HepG2 (cell line): ENCODE results near the gene NTMT1. TPM values are rescaled to one million over a fixed set of nuclear protein-coding genes. Genes with fewer than 3 reads are reported as not detected.
A peak's percentile ranks its signal among the peaks of the same experiment; 100 is the strongest.

ENCODE experiments used
- ATAC-seq: fragments of 200-7000 bp; cut with Tn5 transposase; 3 replicates; pipeline ENCODE4 v1.9.1; 2020; ENCODE audit warnings: mild to moderate bottlenecking, moderate library complexity
- BruUV-seq: library from RNA; stranded (reverse); fragments of 400-500 nt; replicated peaks from 2 replicates; lab custom pipeline; 2021; lab: Mats Ljungman, UMichigan
- CTCF ChIA-PET: fragments of 300-600 bp; formaldehyde crosslinking; extraction: SDS; loops from one replicate; lab custom pipeline; 2021; ENCODE audit warnings: low total read pairs, inconsistent platforms, low intra/inter-chr PET ratio; lab: Yijun Ruan, JAX
- POLR2A ChIA-PET: fragments of 350-600 bp; sonication (Branson Sonifier 250); formaldehyde crosslinking; loops from one replicate; lab custom pipeline; 2020; ENCODE audit warnings: antibody characterized with exemption, inconsistent platforms; lab: Yijun Ruan, JAX
- DNase-seq: peaks from one replicate; pipeline ENCODE4 v3.0.0-alpha.2; 2015; ENCODE audit warnings: low spot score
- FAIRE-seq: peaks from 3 replicates; lab custom pipeline; 2011; peaks lifted over from hg19 to GRCh38; lab: Jason Lieb, UNC
- H2AFZ ChIP-seq: one replicate; pipeline ENCODE4 v1.6.1; 2011; ENCODE audit warnings: low read length, inconsistent platforms
- H3K27ac ChIP-seq: fragments of 300-600 bp; 3 replicates; pipeline ENCODE4 v1.8.0; 2011; ENCODE audit warnings: mixed run types, mild to moderate bottlenecking, mixed read lengths, low read length, inconsistent platforms; ENCODE audit not compliant: insufficient read depth; ENCODE audit errors: extremely low read length
- H3K27me3 ChIP-seq, 2 experiments: fragments of 200-600 bp in 1 of 2; 2 replicates in 1 of 2; 3 replicates in 1 of 2; pipeline versions ENCODE4 v1.6.0 to v1.8.0; 2011; ENCODE audit warnings: low read length in 2 of 2, mild to moderate bottlenecking in 2 of 2, moderate library complexity in 2 of 2, inconsistent platforms in 1 of 2; ENCODE audit not compliant: insufficient read depth in 2 of 2, control insufficient read depth in 1 of 2
- H3K36me3 ChIP-seq, 2 experiments: fragments of 200-600 bp in 1 of 2; replicated peaks in 1 of 2; 2 replicates in 1 of 2; 3 replicates in 1 of 2; pipeline versions ENCODE4 v1.5.1 to v1.8.0; 2011; ENCODE audit warnings: low read length in 2 of 2, inconsistent platforms in 1 of 2; ENCODE audit not compliant: insufficient read depth in 2 of 2, control insufficient read depth in 1 of 2
- H3K4me1 ChIP-seq: 2 replicates; pipeline ENCODE4 v1.5.1; 2012; ENCODE audit warnings: low read length, inconsistent platforms; ENCODE audit not compliant: insufficient read depth
- H3K4me2 ChIP-seq: 2 replicates; pipeline ENCODE4 v1.6.0; 2011; ENCODE audit warnings: low read depth, low read length, inconsistent platforms
- H3K4me3 ChIP-seq, 3 experiments: fragments of 200-600 bp in 1 of 3; sonication (generic), shearing (Covaris generic) in 1 of 3; replicated peaks in 1 of 3; 2 replicates each; pipeline ENCODE4 v1.5.1; 2011 to 2016; ENCODE audit warnings: low read length in 3 of 3, inconsistent platforms in 2 of 3, low read depth in 2 of 3, mild to moderate bottlenecking in 2 of 3, control low read depth in 1 of 3, mixed read lengths in 1 of 3; ENCODE audit not compliant: insufficient read depth in 1 of 3
- H3K79me2 ChIP-seq: one replicate; pipeline ENCODE4 v1.6.1; 2011; ENCODE audit warnings: low read length, inconsistent platforms; ENCODE audit not compliant: insufficient read depth
- H3K9ac ChIP-seq: 2 replicates; pipeline ENCODE4 v1.6.0; 2011; ENCODE audit warnings: mild to moderate bottlenecking, low read depth, low read length, inconsistent platforms; ENCODE audit not compliant: insufficient read depth
- H3K9me3 ChIP-seq: 2 replicates; pipeline ENCODE4 v1.5.1; 2012; ENCODE audit warnings: mild to moderate bottlenecking, low read length
- H4K20me1 ChIP-seq: 2 replicates; pipeline ENCODE4 v1.6.0; 2011; ENCODE audit warnings: inconsistent platforms, mild to moderate bottlenecking, low read length, moderate library complexity; ENCODE audit not compliant: insufficient read depth
- AGO2 ChIP-seq: fragments of 200-400 bp; formaldehyde crosslinking; optimal IDR thresholded peaks from 2 replicates; pipeline ENCODE3; 2017; ENCODE audit warnings: mild to moderate bottlenecking, low read depth, low read length, moderate library complexity
- ATF2 ChIP-seq: sonication (generic); formaldehyde crosslinking; IDR thresholded peaks from 2 replicates; pipeline ENCODE4 v1.4.0; 2020; ENCODE audit warnings: missing genetic modification reagents
- GLMP ChIP-seq: sonication (generic); formaldehyde crosslinking; IDR thresholded peaks from 2 replicates; pipeline ENCODE4 v1.9.0; 2021; ENCODE audit warnings: missing genetic modification reagents, mild to moderate bottlenecking, borderline replicate concordance
- HMG20A ChIP-seq: IDR thresholded peaks from 2 replicates; pipeline ENCODE4 v1.6.1; 2016; ENCODE audit warnings: borderline replicate concordance
- ZBTB4 ChIP-seq: sonication (generic); formaldehyde crosslinking; IDR thresholded peaks from 2 replicates; pipeline ENCODE4 v1.4.0; 2020; ENCODE audit warnings: missing genetic modification reagents, mild to moderate bottlenecking, borderline replicate concordance
- ZNF597 ChIP-seq: sonication (generic); formaldehyde crosslinking; IDR thresholded peaks from 2 replicates; pipeline ENCODE4 v1.5.0; 2020; ENCODE audit warnings: missing genetic modification reagents
- ZSCAN9 ChIP-seq: IDR thresholded peaks from 2 replicates; pipeline ENCODE4 v1.6.1; 2016; ENCODE audit warnings: borderline replicate concordance
- WGBS: methylation state at CpG from one replicate; pipeline ENCODE4 v1.1.6; 2017; ENCODE audit warnings: low lambda C conversion rate; 5-methylcytosine and 5-hydroxymethylcytosine counted together
- in situ Hi-C: cut with HindIII; loops from 2 replicates; pipeline ENCODE4 v1.10.0; 2017; ENCODE audit warnings: low pct_unique_long_range_greater_than_20kb; ENCODE audit not compliant: extremely low pct_ligation_motif_present
- intact Hi-C: fragments of 100-400 bp; cut with micrococcal nuclease; formaldehyde crosslinking; loops from one replicate; pipeline ENCODE4 v1.10.0; 2022; ENCODE audit not compliant: unreplicated experiment
- polyA plus RNA-seq, 8 experiments: library from polyadenylated mRNA; depleted of rRNA in 3 of 8; stranded (reverse) in 7 of 8; unstranded in 1 of 8; fragments of >200 nt; fragmentation: Illumina TruSeq in 4 of 8; extraction: Trizol in 4 of 8; gene quantifications; 2 replicates each; pipeline versions ENCODE4 v1.2.1 to v1.2.3, GENCODE V29; 2011 to 2016; ENCODE audit warnings: low read depth in 4 of 8, missing spikeins in 1 of 8, mixed read lengths in 1 of 8; ENCODE audit not compliant: insufficient read depth in 1 of 8
- total RNA-seq, 5 experiments: library from RNA; depleted of rRNA; stranded (reverse); fragments of >200 nt; fragmentation: Illumina TruSeq; extraction: Trizol; gene quantifications; 2 replicates each; pipeline ENCODE4 v1.2.3, GENCODE V29; 2016; ENCODE audit warnings: low read depth in 1 of 5

NTMT1 gene
- total and polyA plus RNA-seq, 2 of the 13 experiments (the other 11 are each of a cell fraction or from before 2014, with no cell fraction given) = 49.1 to 53.8 TPM

GRCh38 chr9:129639756-129640085 lies 13.8 kb downstream of the NTMT1 start (continued):
- TF ChIP-seq GLMP (CRISPR knock-in tag) (no peak), ZNF597 (no peak)

GRCh38 chr9:129640086-129640870 lies 14.3 kb downstream of the NTMT1 start:
- BruUV-seq = no TSS peak
- in situ Hi-C loops (loop anchor here (10.0 kb wide), 1 partner anchor 145 kb away; no protein-coding TSS in a partner anchor), intact Hi-C loops (loop anchor here (5.0 kb wide), 1 partner anchor 142 kb away; no protein-coding TSS in a partner anchor)
- DNase-seq = no peak
- Histone ChIP-seq H3K9me3 (no peaks in the 10 kb centered on the region), H3K4me3 (peak overlapping the region; percentile 92 to 100 (median 98)), H3K4me2 (peak overlapping the region; percentile 99), H3K27ac (no peak overlapping the region), H3K27me3 (no peaks in the 10 kb centered on the region; a peak in 1 of 5 replicates), H3K36me3 (peaks cover 17 to 37% of the 10 kb centered on the region in 2 experiments; a peak in 4 of 5 replicates), H3K79me2 (peaks cover 23% of the 10 kb centered on the region), H4K20me1 (peaks cover 9% of the 10 kb centered on the region; the same call in 1 of the 2 replicates), H3K9ac (peak overlapping the region; percentile 94), H2AFZ (no peak overlapping the region), H3K4me1 (peaks cover 30% of the 10 kb centered on the region)
- FAIRE-seq = no peak
- CTCF ChIA-PET = no interaction called here
- TF ChIP-seq HMG20A (CRISPR knock-in tag) (no peak), ATF2 (CRISPR knock-in tag) (no peak), AGO2 (peak; percentile 35), ZBTB4 (CRISPR knock-in tag) (no peak), ZSCAN9 (CRISPR knock-in tag) (no peak)
- 93% methylated on average over 19 of the region's 25 CpGs for WGBS
- no peak for ATAC-seq
- POLR2A ChIA-PET = interaction anchor here (1.5 kb wide), 1 partner anchor 13 kb away, joined by 4 read pairs; no protein-coding TSS in a partner anchor
